Testis (tissue), 2 donors: ENCODE data around the gene ZNF320.
"Not testable (repeated sequence)": the region's sequence is repeated elsewhere in the genome, so short reads cannot be mapped to it uniquely, and the experiment has no call there.

Experiments
- POLR2A ChIP-seq: fragments of 450-650 bp; IDR thresholded peaks from one replicate; pipeline ENCODE4 v1.6.1; 2017; ENCODE audit warnings: antibody characterized with exemption, mild to moderate bottlenecking, moderate library complexity
- TF ChIP-seq, protein P1 (sequence below), 3 experiments: fragments of 450-650 bp in 2 of 3; fragments of 200-600 bp in 1 of 3; sonication (generic) in 1 of 3; IDR thresholded peaks; one replicate each; pipeline ENCODE4 v1.5.1; 2016 to 2019; ENCODE audit warnings: antibody characterized with exemption in 3 of 3, mild to moderate bottlenecking in 2 of 3, moderate library complexity in 1 of 3

DNA sequence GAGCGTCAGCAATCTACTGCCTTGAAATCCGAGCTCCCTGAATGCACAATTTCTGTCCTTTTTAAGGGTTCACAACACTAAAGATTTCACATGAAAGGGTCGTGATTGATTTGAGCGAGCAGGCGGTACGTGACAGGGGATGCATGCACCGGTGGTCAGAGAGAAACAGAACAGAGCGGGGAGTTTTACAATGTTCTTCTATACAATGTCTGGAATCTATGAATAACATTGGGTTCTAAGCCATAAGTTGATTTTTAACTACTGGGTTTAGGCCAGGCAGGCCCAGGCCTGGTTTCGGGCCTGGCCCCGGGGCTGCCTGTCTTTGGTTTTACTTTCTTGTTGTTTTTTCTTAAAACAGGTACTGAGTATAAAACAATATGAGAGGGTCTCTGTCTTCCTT is 1.2 kb upstream of the ZNF320 start:
- TF ChIP-seq, protein P1, sequence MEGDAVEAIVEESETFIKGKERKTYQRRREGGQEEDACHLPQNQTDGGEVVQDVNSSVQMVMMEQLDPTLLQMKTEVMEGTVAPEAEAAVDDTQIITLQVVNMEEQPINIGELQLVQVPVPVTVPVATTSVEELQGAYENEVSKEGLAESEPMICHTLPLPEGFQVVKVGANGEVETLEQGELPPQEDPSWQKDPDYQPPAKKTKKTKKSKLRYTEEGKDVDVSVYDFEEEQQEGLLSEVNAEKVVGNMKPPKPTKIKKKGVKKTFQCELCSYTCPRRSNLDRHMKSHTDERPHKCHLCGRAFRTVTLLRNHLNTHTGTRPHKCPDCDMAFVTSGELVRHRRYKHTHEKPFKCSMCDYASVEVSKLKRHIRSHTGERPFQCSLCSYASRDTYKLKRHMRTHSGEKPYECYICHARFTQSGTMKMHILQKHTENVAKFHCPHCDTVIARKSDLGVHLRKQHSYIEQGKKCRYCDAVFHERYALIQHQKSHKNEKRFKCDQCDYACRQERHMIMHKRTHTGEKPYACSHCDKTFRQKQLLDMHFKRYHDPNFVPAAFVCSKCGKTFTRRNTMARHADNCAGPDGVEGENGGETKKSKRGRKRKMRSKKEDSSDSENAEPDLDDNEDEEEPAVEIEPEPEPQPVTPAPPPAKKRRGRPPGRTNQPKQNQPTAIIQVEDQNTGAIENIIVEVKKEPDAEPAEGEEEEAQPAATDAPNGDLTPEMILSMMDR (IDR thresholded peaks at IDR 0.05), result not testable (repeated sequence)
- TF ChIP-seq POLR2A, result not testable (repeated sequence)
